HuH-7.5 (cell line): ENCODE results near the gene PDIA4.
"Not testable (repeated sequence)": the region's sequence is repeated elsewhere in the genome, so short reads cannot be mapped to it uniquely, and the experiment has no call there.

ENCODE experiments used
- DNase-seq: peaks from one replicate; pipeline ENCODE4 v3.0.0; 2011; ENCODE audit warnings: low spot score

Gene PDIA4, protein sequence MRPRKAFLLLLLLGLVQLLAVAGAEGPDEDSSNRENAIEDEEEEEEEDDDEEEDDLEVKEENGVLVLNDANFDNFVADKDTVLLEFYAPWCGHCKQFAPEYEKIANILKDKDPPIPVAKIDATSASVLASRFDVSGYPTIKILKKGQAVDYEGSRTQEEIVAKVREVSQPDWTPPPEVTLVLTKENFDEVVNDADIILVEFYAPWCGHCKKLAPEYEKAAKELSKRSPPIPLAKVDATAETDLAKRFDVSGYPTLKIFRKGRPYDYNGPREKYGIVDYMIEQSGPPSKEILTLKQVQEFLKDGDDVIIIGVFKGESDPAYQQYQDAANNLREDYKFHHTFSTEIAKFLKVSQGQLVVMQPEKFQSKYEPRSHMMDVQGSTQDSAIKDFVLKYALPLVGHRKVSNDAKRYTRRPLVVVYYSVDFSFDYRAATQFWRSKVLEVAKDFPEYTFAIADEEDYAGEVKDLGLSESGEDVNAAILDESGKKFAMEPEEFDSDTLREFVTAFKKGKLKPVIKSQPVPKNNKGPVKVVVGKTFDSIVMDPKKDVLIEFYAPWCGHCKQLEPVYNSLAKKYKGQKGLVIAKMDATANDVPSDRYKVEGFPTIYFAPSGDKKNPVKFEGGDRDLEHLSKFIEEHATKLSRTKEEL

DNA sequence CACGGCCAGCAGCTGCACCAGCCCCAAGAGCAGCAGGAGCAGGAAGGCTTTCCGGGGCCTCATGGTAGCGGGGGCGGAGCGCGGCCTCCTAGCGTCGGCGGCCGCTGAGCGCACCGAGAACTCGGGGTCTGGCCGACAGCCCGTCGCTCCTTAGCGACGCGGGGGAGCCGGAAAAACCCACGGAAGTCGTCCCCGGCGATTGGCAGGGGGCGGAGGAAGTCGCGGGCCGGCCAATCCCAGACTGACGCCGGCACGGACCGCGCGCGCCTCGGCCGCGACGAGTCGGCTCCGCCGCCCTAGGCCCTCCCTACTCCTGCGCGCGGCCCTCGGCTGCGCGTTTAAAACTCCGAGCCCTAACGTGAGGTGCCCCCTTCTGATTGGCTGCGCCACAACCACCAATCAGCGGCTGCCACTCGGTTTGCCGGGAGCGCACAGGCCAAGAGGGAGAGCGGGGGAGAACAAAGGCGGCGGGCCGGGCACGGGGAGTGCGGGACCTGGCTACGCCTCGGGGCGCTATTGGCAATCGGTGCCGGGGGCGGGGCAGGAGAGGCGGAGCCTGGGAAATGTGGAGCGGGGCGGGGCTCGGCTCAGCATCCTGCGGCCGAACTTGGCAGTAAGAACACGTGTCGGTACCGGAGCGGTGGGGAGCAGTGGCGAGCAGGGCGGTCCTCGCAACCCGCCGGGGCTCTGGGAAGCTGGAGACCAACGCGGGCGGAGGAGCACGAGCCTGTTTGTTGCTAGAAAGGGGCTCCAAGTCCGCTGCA, at the start of gene PDIA4:
PDIA4 (minus strand) TSS at position 160 of the 764 bp plus-strand sequence; CDS start at position 63, 97 bp downstream.
- DNase-seq: peak; percentile 98

DNA sequence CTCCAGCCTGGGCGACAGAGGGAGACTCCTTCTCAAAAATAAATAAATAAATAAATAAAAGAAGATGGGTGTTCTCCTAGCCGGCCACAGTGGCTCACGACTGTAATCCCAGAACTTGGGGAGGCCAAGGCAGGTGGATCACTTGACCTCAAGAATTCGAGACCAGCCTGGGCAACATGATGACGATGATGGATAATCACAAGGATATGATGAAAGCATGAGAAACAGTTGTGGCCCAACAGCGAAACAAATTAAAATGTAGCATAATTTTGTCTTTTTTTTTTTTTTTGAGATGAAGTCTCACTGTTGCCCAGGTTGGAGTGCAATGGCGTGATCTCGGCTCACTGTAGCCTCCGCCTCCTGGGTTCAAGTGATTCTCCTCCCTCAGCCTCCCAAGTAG, 49.3 kb upstream of the PDIA4 start:
- no peak for DNase-seq

DNA sequence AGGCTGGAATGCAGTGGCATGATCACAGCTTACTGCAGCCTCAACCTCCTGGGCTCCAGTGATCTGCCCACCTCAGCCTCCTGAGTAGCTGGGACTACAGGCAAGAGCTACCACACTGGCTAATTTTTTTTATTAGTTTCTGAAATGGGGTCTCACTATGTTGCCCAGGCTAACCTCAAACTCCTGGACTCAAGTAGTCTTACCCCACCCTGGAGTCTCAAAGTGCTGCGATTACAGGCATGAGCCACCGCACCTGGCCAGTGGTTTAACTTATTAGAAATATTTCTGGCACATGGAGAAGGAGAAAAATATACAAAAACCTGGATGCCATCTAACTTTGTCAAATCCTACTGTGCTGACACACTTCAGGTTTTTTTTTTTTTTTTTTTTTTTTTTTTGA, 47.0 kb upstream of the PDIA4 start:
- no peak for DNase-seq

DNA sequence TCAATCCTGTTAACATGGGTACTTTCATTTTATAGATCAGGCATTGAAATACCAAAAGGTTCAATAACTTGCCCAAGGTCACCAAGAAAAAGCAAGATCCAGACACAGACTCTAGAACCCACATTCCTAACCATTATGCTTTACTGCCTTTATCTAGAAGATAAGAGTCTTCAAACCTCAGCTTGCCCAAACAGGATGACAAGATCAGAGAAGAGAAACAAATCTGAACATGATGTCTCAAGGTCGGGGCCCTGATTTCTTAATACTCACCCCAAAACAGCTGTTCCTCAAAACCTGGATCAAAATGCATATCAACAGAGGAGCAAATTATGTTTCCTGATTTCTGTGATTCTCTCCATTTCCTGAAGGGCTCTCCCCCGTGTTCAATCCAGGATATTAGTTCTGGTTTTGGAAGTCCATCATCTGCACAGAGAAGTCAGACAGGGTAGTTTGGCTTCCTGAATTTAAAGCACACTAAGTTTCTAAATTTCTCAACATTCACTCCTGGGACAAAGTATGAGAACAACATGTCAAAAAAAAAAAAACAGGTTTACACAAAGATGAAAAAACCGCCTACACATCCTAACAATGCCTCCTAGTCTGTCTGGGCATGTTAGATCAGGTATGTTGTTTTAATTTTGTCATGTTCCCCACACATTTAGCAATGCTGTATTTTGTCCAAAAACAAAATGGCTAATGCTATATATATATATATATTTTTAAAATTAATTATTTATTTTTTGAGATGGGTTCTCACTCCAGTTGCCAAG, 46.0 kb upstream of the PDIA4 start:
- no peak for DNase-seq

DNA sequence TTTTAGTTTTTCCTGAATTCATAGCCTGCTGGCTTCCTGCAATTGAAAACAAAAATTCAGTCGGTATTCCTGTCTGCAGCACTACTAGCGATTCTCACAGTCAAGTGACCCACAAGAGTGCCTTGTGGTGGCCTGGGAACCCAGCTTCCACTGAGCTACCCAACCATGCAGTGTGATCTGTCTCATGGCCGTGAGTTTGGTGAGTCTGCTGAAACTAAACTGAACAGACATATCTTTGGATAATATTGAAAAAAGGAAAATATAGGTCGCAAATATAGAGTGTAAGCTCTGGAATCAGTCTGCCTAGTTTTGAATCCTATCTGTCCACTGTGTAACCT, 44.1 kb upstream of the PDIA4 start:
- DNase-seq: no peak

DNA sequence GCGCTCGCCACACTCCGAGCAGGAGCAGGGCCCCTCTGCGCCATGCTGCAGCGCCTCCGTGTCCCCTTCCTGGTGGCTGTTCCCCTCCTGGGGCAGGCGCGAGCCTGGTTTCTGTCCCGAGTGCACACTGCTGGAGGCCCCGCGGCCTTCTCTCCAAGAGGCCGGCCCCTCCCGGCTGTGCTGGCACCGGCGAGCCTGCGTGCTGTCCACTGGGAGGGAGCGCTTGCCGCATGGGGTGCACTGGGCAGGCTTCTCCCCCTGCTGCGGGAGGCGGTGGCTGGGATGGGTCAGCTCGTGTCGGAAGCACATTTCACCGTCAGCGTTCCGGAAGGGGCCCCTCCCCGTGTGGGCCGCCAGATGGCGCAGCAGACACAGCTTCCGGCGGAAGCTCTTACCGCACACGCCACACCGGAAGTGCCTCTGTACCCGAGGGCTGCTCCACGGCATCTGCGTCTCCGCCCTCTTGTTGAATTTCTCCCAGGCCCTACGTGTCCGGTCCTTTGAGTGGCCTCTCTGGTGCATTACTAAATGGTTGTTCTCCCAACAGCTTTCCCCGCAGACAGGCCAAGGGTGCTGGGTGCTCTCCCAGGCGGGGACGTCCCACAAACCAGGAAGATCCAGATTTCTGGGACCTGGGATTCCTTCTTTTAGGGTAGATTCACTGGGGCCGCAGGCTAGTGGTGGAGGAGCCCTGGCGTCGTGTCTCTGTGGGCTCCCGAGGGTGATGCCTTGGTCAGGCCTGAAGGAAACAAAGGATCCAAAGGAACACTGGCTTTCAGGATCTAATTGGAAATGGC, 43.5 kb upstream of the PDIA4 start:
- DNase-seq: no peak

DNA sequence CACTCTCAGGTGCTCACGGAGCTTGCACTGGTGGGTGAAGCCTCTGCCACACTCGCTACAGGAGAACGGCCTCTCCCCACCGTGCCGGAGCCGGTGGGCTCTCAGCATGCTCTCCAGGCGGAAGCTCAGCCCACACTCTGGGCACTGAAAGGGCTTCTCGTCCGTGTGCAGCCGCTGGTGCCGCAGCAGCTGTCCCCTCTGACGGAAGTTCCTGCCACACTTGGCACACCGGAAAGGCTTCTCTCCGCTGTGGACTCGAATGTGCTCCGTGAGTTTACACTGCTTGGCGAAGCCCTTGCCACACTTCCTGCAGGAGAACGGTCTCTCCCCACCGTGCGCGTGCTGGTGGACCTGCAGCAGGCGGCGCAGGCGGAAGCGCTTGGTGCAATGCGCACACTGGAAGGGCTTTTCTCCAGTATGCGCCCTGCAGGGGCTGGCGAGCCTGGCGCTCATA, 42.9 kb upstream of the PDIA4 start:
- DNase-seq: no peak

DNA sequence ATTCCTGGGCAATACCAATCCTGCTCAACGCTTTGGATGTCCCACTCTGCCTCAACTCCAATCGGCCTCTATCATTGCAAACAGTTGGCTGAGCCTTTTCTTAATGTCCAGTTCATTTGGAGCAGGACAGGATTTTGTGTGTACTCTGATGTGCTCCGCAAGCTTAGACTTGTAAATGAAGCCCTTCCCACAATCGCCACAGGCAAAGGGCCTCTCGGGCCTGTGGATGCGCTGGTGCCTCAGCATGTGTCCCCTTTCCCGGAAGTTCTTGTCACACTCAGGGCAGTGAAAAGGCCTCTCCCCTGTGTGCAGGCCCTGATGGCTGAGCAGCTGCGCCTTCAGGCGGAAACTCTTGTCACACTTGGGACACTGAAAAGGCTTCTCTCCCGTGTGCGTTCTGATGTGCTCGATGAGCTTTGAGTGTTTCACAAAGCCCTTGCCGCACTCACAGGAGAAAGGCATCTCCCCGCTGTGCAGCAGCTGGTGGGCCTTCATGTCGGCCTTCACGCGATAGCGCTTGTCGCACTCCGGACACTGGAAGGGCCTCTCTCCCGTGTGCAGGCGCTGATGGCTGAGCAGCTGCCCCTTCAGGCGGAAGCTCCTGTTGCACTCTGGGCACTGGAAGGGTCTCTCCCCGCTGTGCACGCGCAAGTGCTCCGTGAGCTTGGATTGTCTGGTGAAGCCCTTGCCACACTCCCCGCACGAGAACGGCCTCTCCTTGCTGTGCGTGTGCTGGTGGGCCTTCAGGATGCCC, 42.2 kb upstream of the PDIA4 start:
- DNase-seq: no peak

DNA sequence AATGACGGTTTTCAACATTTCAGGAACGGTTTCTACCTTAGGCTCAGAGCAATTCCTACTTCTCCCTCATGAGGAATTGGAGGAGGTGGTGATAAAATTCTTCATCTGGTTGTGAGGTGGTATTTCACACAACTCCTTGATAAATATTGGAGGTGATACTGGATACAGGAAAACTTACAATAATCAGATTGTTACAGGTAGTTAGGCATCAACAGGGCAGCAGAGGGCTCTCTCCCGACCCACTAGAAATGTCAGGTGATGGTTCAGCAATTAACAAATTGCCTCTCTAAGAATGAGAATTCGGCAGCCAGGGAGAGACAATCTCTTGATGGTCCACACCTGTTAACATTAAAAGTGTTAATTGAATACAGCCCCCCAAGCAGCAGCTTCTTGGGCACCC, 39.6 kb upstream of the PDIA4 start:
- DNase-seq: no peak

DNA sequence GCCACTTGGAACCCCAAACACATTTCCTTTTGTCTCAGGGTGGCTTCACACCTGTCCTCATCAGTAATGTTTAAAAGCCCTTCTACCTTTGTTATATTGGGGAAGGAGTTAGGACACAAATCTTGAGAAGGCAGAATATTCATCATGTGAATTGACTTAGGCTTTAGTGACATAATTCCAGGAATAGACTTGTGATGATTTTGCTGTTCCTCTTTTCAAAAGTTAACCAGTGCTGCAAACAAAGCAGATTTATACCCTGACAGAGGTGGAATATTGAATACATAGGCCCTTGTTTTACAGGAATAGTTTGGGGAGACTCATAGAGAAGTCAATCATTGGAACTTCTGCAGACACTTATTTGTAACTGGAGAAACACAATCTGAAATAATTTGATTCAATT, 35.2 kb upstream of the PDIA4 start:
- no peak for DNase-seq

DNA sequence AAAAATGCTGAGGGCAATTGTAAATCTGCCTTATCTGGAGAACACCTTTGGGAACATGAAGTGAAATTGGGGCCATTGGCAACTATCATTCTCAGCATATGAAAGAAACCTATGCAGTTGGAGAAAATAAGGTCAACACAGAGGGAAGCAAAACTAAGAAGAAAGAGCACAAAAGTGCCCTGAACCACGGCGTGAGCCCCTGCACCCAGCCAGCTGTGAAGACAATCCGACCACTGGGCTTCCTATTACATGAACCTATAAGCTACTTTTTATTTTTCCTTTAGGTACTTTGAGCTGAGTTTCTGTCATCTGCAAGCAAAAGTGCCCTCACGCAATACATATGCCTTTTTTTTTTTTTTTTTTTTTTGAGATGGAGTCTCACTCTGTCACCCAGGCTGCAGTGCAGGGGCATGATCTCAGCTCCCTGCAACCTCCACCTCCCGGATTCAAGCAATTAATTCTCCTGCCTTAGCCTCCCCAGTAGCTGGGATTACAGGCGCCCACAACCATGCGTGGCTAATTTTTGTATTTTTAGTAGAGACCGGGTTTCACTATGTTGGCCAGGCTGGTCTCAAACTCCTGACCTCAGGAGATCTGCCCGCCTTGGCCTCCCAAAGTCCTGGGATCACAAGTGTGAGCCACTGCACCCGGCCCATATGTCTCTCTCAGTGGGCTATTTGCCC, 34.1 kb upstream of the PDIA4 start:
- not testable (repeated sequence) for DNase-seq

DNA sequence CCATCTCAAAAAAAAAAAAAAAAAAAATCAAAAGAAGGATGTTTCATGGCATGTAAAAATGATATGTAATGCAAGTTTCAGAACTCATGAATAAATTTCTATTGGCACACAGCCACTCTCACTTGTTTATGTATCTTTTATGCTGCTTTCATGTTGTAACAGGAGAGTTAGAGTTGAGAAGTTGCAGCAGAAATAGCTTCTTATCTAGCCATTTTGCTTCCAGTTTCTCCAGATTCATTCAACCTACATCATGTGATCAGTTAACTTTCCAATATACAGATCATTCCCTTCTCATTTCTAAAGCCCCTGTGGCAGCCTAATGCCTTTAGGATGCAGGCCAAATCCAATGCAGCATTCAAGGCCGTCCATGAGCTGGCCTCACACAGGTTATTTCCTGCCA, 31.9 kb upstream of the PDIA4 start:
- no peak for DNase-seq

DNA sequence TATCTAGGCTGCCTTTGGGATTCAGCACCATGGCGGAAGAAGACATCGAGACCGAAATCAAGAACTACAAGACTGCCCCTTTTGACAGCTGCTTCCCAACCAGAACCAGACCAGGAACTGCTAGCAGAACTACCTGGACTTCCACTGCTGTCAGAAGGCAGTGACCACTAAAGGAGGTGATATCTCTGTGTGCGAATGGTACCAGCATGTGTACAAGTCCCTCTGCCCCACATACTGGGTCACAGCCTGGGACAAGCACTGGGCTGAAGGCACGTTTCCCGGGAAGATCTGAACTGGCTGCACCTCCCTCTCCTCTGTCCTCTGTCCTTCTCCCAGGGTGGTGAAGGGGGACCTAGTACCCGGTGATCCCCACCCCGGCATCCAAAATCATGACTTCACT, 25.6 kb upstream of the PDIA4 start:
- no peak for DNase-seq

DNA sequence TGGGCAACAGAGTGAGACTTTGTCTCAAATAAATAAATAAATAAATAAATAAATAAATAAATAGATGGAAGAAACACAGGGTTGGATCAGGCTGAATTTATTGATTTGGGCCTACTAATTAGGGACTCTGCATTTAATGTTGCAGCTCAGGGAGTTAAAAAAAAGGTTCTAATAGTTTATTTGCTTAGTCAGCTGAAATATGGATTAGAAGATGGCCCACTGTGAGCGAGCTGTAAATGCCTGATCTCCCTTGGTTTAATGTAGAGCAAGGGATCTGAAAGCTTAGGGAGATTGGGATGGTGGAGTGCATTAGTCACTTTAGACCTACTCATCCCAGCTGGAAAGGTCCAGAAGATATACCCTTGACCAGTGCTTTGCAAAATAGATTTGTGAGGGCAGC, 25.1 kb upstream of the PDIA4 start:
- no peak for DNase-seq

DNA sequence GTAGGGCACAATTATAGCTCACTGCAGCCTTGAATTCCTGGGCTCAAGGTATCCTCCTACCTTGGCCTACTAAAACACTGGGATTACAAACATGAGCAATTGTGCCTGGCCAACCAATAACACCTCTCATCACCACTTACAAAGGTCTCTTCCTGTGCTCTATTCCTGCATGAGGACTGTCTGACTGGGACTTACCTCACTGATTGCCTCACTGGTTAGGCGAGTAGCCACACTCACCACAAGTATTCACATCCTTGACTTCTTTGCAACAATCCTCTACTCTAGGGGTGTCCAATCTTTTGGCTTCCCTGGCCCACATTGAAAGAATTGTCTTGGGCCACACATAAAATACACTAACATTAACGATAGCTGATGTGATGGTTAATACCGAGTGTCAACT, 22.6 kb upstream of the PDIA4 start:
- DNase-seq: no peak

DNA sequence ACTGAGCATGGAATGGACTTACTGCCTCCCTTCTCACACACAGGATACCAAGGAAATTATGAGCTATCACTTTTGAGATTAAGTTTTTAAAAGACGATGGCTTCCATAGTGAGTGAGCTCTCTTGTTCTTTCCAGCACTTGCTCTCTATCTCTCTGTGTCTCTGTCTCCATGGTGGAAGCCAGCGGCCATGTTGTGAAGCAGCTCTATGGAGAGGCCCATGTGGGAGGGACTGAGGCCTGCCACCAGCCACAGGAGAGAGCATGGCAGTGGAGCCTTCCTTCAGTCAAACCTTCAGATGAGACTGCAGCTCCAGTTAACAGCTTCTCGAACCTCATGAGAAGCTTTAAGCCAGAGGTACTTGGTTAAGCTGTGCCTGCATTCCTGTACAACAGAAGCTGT, 20.5 kb upstream of the PDIA4 start:
- no peak for DNase-seq

DNA sequence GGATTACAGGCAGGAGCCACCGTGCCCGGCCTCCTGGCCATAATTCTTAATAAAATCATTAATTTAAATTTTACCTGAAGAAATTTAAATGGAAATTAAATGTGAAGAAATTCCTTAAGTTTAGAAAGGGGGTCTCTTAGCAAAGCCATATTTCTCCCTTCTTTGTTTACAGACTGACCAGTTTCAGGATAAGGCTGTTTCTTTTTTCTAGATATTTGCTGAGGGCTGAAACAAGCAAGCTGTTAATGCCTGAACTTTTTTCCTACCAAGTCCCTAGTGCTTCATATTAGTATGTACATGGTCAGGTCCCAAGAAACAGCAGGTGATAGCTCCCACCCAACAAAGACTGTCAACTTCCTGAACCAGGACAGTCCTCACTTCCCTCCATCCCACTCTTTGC, 18.1 kb upstream of the PDIA4 start:
- DNase-seq: no peak

DNA sequence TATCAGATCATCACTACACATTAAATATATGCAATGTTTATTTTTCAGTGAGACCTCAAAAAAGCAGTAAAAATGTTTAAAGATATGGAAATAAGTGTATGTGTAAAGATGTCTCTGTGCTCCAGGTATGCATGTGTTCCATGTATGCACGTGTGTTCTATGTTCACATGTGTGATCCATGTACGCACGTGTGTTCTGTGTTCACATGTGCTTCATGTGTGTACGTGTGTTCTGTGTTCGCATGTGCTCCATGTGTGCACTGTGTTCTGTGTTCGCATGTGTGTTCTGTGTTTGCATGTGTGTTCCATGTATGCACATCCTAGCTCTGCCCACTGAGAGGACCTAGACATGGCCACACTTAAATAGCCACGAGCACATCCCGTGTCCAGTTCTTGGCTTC, 15.6 kb upstream of the PDIA4 start:
- DNase-seq: no peak

DNA sequence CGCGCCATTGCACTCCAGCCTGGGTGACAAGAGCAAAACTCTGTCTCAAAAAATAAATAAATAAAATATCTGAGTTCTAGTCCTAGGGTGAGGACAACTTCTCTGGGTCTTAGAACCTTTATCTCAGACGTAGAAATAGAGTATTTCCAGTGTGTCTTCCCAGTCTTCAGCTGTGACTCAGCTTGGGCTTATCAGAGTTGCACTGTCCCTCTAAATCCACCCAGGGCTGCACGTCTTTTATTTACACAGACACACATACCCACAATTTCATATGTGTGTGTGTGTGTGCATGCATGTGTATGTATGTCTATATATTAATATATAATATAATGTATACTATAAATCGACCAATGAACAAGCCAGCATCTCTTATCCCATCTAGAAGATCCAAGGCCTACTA, 13.0 kb upstream of the PDIA4 start:
- no peak for DNase-seq

DNA sequence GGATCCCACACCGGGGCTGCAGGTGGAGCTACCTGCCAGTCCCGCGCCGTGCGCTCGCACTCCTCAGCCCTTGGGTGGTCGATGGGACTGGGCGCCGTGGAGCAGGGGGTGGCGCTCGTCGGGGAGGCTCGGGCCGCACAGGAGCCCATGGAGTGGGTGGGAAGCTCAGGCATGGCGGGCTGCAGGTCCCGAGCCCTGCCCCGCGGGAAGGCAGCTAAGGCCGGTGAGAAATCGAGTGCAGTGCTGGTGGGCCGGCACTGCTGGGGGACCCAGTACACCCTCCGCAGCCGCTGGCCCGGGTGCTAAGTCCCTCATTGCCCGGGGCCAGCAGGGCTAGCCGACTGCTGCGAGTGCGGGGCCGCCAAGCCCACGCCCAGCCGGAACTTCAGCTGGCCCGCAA, 10.3 kb upstream of the PDIA4 start:
- not testable (repeated sequence) for DNase-seq
